ENCODE data around the gene ABCG2.
"Not testable (repeated sequence)": the region's sequence is repeated elsewhere in the genome, so short reads cannot be mapped to it uniquely, and the experiment has no call there.

Gene ABCG2

GRCh38 chr4:88163336-88163735 is 4.9 kb upstream of the ABCG2 start:
- DNase-seq (ENCODE audit: low spot score): no peak

GRCh38 chr4:88162626-88163025 is 4.2 kb upstream of the ABCG2 start:
- no peak for DNase-seq (ENCODE audit: low spot score)

GRCh38 chr4:88159229-88159725 is 838 bp upstream of the ABCG2 start:
- no peak for DNase-seq (ENCODE audit: low spot score)

DNA sequence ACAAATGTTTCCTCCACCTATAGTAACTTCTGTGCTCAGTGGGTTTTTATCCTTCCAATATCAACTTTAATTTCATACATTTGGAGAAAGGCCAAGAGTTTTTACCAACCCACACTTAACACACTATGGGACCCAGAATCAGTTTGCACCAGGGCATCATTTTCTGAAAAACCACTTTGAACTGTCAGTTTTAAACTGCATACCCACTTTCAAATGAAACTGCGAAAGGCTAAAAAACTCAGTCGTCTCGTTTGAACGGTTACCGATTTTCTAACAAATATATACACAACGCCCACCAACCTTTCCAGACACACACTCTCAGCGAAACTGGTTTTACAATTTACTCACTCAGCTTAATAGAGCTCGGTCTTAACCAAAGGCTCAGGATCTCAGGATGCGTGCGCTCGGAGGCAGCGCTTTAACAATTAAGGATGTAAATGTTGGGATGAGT is 376 bp downstream of the ABCG2 start:
- no peak for DNase-seq (ENCODE audit: low spot score)

GRCh38 chr4:88152331-88152730 is 6.1 kb downstream of the ABCG2 start:
- not testable (repeated sequence) for DNase-seq (ENCODE audit: low spot score)

DNA sequence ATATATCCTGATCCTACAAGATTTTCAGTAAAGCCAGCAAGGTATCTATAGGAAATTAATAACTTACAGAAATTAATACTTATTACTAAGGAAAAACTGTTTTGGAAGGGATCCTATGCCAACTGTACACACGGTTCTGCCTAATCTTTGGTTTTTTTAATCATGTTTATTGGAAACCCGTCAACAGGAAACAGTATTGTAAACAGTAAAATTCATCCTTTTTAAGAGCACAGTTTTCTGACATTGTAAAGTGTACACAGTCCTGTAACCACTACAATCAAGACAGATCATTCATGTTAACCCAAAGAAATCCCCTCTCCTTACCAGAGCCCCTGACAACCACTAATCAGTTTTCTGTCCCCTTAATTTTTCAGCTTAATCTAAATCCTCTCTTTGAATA is 9.9 kb downstream of the ABCG2 start:
- DNase-seq (ENCODE audit: low spot score): no peak

- DNase-seq (ENCODE audit: low spot score): peak; percentile 43
Measured at GRCh38 chr4:88147799-88148217, 10.6 kb downstream of the ABCG2 start.

DNA sequence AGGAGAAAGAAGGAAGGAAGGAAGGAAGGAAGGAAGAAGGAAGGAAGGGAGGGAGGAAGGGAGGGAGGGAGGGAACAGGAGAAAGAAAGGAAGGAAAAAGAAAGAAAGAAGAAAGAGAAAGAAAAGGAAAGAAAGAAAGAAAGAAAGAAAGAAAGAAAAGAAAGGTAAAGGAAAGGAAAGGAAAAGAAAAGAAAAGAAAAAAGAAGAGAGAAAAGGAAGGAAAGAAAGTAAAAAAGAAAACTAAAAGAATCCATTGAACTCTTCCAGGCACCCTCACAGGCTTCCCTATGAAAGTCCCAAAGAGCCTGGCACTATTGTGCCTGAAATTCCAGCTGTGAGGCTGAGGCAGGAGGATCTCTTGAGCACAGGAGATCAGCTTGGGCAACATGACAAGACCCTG is 11.5 kb downstream of the ABCG2 start:
- DNase-seq (ENCODE audit: low spot score): no peak

DNA sequence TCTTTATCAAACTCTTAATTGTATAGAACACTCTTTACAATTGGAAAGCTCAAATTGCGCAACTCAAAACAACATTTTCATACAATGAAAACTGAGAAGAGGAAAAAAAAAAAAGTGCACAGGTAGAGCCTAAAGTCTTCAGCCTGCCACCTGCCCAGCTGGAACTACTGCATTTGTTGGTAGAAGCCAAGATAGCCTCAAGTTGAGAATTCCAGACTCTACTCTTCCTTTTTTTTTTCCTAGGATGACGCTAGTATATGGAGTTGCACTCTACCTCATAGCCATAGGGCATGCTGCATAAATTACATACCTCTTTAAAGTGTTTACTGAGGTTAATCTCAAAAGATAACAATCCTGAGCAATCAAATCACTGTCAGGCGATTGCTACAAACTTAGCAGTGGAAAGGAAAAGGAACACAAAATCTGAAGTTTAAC is 13.6 kb downstream of the ABCG2 start:
- DNase-seq (ENCODE audit: low spot score): peak; percentile 76

DNA sequence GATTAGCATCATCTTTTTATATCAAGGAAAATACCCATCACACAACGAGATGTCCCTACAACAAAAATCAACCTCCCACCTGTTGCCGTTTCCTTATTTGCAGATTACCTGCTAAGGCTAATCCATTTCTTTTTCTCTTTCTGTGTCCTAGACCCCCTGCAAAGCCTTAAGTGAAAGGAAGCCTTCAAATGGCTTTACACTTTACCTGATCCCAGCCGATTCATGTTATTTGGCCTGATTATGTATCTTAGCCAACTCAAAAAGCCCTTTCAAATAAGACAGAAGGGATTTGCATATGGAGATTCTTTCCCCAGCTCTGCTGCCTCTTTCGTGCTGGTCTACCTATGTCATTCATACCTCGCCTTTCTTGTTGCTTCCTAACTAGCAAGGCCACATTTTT is 14.4 kb downstream of the ABCG2 start:
- no peak for DNase-seq (ENCODE audit: low spot score)

DNA sequence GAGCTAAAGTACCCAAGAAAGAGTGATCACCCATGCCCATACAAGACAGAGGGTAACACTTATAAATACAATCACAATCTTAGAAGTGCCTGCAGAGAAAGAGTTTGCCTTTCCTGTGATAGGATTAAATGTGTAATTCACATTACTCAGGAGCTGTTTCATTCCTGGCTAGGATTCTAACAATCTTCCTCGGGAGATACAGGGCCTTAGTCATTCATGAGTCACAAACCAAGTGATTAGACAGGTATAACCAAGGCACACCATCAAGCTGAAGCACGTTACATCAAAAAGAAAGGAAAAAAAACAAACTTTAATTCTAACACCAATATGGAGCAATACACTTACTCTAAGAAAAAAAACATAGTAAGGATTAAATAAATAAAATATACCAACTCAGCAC is 14.9 kb downstream of the ABCG2 start:
- DNase-seq (ENCODE audit: low spot score): peak; percentile 82

- no peak for DNase-seq (ENCODE audit: low spot score)
Measured at GRCh38 chr4:88138561-88138960, 19.9 kb downstream of the ABCG2 start.

- no peak for DNase-seq (ENCODE audit: low spot score)
Measured at GRCh38 chr4:88137112-88137511, 21.3 kb downstream of the ABCG2 start.

- DNase-seq (ENCODE audit: low spot score): no peak
Measured at GRCh38 chr4:88136249-88136648, 22.2 kb downstream of the ABCG2 start.

DNA sequence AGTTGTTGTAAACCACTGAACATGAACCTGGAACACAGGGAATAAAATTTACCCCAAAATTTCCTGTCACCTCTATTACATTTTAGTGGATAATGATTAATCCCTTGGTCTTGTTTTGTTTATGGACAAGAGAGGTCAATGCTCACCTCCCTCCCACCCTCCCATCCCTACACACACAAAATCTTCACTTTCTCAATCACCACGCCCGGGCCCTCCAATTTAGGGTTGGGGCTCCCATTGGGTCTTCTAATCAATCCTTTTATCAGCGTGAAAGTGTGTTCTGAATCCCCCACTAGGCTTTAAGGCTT is 23.1 kb downstream of the ABCG2 start:
- no peak for DNase-seq (ENCODE audit: low spot score)

DNA sequence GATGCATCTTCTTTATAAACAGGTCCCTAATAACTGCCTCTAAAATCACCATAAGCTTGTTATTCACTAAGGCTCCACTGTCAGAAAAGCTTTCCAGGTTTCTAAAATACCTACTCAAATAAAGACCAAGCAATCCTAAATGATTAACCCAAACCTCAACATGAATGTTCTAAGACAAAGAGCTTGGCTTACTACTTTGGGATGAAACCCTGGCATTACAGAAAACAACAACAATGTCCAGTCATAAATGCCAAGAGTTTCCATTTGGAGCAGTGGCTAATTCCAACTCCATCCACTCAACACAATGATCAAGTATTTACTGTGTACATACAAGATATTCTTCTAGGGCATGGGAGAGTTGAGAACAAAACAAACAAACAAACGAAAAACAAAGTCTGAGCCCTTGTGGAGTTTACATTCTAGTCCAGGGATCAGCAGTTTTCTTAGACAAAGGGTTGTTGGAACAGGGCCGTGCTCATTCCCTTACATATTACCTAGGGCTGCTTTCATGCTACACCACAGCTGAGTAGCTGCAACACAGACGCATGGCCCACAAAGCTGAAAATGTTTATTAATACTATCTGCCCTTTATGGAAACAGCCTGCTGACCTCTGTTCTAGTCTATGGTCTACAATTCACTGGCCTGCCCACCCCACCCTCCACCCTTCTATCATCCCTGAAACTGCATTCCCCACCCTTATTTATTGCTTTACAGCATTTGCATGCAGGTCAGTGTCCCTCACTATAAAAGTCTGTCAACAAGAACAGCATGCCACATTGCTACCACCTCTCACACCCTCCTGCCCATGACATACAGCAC is 23.7 kb downstream of the ABCG2 start:
- no peak for DNase-seq (ENCODE audit: low spot score)

- DNase-seq (ENCODE audit: low spot score): no peak
Measured at GRCh38 chr4:88134111-88134510, 24.3 kb downstream of the ABCG2 start.

DNA sequence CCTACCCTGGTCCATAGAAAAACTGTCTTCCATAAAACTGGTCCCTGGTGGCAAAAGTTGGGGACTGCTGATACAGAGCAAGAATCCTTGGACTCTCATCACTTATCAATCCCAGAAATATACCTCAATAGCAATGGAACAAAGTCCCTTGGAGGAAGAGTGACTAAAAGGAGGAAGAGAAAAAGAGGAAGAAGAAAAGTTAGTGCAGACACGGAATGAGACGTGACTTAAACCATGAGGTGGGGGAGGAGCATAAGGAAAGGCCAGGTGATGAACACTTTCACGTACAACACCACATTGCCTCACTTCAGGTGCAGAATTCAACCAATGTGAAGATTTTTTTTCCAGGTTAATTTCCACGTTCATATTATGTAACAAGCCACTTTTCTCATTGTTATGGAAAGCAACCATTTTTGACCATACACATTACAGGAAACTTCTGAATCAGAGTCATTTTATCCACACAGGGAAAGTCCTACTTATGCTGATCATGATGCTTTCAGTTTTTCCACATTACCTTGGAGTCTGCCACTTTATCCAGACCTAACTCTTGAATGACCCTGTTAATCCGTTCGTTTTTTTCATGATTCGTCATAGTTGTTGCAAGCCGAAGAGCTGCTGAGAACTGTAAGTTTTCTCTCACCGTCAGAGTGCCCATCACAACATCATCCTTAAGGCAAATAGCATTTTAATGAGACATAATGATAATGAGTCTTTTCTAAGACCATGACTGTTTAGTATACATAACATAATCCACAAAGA is 27.7 kb downstream of the ABCG2 start:
- no peak for DNase-seq (ENCODE audit: low spot score)

GRCh38 chr4:88130003-88130402 is 28.4 kb downstream of the ABCG2 start:
- no peak for DNase-seq (ENCODE audit: low spot score)

DNA sequence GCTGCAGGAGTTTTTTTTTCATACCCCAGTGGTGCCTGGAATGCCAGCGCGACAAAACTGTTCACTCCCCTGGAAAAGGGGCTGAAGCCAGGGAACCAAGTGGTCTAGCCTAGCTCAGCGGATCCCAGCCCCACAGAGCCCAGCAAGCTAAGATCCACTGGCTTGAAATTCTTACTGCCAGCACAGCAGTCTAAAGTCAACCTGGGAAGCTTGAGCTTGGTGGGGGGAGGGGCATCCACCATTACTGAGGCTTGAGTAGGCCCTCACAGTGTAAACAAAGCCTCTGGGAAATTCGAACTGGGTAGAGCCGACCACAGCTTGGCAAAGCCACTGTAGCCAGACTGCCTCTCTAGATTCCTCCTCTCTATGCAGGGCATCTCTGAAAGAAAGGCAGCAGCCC is 36.2 kb downstream of the ABCG2 start:
- not testable (repeated sequence) for DNase-seq (ENCODE audit: low spot score)

DNA sequence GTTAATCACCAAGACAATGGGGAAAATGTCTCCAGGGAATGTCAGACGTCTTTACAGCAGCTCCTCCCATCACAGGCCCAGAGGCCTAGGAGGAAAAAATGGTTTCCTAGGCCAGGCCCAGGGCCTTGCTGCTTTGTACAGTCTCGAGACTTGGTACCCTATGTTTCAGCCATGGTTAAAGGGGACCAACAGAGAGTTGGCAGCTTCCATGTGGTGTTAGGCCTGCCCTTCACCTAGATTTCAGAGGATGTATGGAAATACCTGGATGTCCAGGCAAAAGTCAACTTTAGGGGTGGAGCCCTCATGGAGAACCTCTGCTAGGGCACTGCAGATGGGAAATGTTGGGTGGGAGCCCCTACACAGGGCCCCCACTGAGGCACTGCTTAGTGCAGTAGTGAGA is 38.5 kb downstream of the ABCG2 start:
- DNase-seq (ENCODE audit: low spot score): no peak

- no peak for DNase-seq (ENCODE audit: low spot score)
Measured at GRCh38 chr4:88115587-88115986, 42.9 kb downstream of the ABCG2 start.

DNA sequence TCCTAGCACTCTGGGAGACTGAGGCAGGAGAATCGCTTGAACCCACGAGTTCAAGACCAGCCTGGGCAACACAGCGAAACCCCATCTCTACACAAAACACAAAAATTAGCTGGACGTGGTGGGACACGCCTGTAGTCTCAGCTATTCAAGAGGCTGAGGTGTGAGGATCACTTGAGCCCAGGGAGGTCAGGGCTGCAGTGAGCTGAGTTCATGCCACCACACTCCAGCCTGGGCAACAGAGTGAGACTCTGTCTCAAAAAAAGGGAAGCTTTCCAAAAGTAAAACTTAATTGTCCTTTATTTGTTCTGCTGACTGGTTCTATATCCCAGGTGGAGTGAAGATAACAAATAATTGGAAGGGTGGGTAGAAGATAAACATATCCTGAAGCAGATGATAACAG is 45.6 kb downstream of the ABCG2 start:
- DNase-seq (ENCODE audit: low spot score): no peak

Data from LoVo (cell line).